ENCODE measurements around the gene DOCK8.

GRCh38 chr9:326667-327066, 112.0 kb downstream of the DOCK8 start:
- TF ChIP-seq CTCF (conservative IDR thresholded peaks at IDR 0.05; ENCODE audit: low read depth, low read length) (no peak), POLR2A (IDR thresholded peaks at IDR 0.05; ENCODE audit: low read depth, low read length) (no peak), USF2 (IDR thresholded peaks at IDR 0.05; ENCODE audit: low read depth, low read length) (no peak), MAZ (IDR thresholded peaks at IDR 0.05; ENCODE audit: borderline replicate concordance, low read depth, low read length) (no peak), RAD21 (IDR thresholded peaks at IDR 0.05; ENCODE audit: low read length) (no peak), SMC3 (IDR thresholded peaks at IDR 0.05; ENCODE audit: low read depth, low read length) (no peak), MAFK (IDR thresholded peaks at IDR 0.05; ENCODE audit: low read depth, low read length) (no peak), CEBPB (IDR thresholded peaks at IDR 0.05; ENCODE audit: low read depth, low read length) (no peak), MXI1 (IDR thresholded peaks at IDR 0.05; ENCODE audit: borderline replicate concordance, low read depth, low read length) (no peak), CHD1 (IDR thresholded peaks at IDR 0.05; ENCODE audit: low read depth, low read length) (no peak)
